HK-2 (cell line): ENCODE data around the gene JMJD4.

Source experiments
- DNase-seq: peaks from one replicate; pipeline ENCODE4 v3.0.0-alpha.2; 2018; ENCODE audit not compliant: unreplicated experiment

The JMJD4 gene, protein sequence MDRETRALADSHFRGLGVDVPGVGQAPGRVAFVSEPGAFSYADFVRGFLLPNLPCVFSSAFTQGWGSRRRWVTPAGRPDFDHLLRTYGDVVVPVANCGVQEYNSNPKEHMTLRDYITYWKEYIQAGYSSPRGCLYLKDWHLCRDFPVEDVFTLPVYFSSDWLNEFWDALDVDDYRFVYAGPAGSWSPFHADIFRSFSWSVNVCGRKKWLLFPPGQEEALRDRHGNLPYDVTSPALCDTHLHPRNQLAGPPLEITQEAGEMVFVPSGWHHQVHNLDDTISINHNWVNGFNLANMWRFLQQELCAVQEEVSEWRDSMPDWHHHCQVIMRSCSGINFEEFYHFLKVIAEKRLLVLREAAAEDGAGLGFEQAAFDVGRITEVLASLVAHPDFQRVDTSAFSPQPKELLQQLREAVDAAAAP

DNA sequence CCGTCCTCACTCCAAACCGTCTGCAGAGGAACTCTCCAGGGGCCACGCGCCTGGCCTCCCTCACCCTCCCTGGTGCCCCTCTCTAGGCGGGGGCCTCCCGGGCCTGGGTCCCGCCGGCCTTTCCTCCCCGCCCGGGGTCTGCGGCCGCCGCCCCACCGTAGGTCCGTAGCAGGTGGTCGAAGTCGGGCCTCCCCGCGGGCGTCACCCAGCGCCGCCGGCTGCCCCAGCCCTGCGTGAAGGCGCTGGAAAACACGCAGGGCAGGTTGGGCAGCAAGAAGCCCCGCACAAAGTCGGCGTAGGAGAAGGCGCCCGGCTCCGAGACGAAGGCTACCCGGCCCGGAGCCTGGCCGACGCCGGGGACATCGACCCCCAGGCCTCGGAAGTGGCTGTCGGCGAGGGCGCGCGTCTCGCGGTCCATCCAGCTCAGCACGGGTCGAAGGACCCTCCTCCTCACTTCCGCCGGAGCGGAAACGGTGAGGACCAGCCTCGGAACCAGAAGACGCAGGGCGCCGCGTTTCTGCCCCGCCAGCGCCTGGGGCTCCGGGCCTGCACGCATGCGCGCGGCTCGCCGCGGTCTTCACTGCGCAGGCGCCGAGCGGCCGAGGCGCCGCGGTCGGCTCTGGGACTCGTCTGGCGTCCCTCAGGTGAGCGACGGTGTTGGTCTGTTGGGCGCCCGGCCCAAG lies at the start of gene JMJD4, which contains the start of gene SNAP47:
JMJD4 (minus strand) TSS at position 447 of the 683 bp plus-strand sequence; CDS start at position 418, 29 bp downstream.
SNAP47 (plus strand) TSS at position 580 of the 683 bp plus-strand sequence. CDS start 12,302 bp downstream, outside the sequence.
- peak; percentile 98 for DNase-seq

DNA sequence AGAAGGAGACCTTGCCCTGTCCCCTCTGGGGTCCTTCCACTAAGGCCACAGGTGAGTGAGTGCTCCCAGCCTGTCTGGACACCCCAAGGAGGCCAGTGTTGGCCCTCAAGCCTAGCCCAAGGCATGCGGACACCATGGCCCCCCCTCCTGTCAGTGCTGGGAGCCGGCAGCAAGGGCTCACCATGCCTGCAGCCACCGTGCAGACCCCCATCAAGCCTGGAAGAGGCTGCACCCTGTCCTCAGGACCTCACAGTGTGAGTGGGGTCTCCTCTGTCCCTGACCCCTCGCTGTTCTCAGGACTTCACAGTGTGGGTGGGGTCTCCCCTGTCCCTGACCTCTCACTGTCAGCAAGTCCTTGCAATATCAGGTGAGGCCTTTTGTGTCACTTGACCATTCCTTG lies 47.1 kb upstream of the JMJD4 start:
- no peak for DNase-seq

DNA sequence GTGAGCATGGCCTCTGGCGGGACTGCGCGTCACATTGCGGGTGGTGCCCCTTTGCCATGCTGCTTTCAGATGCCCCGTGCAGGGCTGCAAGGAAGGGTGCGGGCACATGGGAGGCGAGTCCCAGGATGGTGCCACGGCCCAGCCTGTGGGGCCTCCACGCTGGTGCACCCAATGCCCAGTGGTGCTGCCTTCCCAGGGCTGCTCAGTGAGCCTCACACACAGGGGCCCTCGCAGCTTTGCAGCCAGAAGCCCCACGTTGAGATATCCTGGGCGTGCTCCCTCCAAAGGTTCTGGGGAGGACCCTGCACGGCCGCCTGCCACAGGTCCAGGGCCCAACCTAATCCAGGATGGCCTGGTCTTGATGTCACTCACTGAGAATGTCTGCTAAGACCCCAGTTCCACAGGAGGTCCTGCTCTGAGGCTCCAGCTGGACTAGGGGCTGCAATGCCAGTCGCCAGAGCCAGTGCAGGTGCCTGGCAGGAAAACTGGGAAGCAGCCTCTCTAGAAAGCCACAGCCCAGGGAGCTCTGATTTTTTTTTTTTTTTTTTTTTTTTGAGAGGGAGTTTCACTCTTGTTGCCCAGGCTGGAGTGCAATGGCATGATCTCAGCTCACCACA lies 46.3 kb upstream of the JMJD4 start:
- DNase-seq, result no peak

- DNase-seq, result no peak
Measured at GRCh38 chr1:227780101-227781044, 45.3 kb upstream of the JMJD4 start.

GRCh38 chr1:227779685-227780084 lies 44.6 kb upstream of the JMJD4 start:
- no peak for DNase-seq

DNA sequence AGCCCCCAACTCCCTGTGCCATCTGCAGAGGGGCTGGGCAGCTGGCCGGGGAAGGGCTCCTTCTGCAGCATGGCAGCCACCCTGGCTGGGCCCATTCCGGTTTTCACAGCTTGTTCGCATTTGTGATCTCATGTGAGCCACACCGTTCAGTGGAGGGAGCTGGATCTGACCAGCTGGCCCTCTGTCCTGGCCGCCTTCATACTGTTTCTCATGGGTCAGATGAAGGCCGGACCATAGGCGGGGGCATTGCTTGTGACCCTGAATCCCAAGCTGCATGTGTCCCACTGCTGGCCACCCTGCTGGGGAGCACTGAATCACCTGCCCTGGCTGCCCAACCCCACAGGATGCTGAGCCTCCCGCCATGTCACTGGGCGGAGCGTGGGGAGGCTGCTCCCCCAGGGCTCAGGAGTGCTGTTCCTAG lies 43.9 kb upstream of the JMJD4 start:
- DNase-seq, result no peak

- DNase-seq, result no peak
Measured at GRCh38 chr1:227778401-227778947, 43.4 kb upstream of the JMJD4 start.

DNA sequence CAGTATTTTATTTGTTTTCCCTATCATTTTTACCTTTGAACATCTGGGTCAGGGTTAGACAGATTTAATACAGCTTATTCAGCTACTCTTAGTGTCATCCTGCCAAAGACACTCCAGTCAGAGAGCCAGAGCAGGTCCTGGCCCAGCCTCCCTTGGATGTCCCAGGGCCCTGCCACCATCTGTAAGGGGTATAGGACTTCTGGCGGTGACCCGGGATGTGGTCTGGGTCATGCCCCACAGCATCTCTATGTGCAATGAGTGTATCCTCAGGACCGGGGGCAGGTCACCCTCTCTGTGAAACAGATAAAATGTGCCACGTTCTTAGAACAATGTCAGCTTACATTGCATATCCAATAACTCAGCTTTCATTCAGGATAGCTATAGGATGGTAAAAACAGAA lies 42.5 kb upstream of the JMJD4 start:
- no peak for DNase-seq

DNA sequence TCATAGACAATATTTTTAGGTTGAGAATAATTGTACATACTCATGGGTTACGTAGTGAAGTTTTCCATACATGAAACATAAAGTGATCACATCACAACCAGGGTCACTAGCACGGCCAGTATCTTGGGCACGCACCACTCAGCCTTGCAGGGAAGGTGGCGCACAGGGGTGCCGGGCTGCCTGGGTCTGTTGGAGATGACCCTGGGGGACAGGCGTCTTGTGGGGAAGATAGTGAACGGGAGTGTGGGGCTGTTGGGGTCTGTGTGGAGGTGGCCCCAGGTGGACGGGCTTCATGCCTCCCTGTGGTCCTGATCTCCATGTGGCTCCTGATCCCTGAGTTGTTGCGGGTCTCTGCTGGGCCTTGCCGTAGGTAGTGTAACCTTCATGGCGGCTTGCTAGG lies 42.1 kb upstream of the JMJD4 start:
- no peak for DNase-seq

GRCh38 chr1:227776331-227776771 lies 41.2 kb upstream of the JMJD4 start:
- no peak for DNase-seq

DNA sequence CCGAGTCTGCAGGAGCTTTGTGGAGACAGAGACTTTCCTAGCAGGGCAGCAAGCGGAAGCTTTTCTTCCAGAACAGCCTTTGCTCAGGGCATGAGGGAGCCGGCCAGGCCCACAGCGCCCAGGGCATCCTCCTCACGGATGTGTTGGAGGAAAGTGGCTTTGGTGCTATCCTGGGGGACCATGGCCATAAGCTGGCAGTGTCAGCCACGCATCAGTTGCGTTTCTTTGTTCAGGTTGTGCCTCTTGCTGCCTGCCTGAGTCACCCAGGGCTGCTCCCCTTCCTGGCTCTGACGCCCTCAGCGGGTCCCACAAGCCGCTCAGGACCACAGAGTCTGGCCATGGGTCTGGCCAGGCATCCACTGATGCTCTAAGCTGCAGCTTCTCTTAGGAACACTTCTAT lies 40.7 kb upstream of the JMJD4 start:
- no peak for DNase-seq

DNA sequence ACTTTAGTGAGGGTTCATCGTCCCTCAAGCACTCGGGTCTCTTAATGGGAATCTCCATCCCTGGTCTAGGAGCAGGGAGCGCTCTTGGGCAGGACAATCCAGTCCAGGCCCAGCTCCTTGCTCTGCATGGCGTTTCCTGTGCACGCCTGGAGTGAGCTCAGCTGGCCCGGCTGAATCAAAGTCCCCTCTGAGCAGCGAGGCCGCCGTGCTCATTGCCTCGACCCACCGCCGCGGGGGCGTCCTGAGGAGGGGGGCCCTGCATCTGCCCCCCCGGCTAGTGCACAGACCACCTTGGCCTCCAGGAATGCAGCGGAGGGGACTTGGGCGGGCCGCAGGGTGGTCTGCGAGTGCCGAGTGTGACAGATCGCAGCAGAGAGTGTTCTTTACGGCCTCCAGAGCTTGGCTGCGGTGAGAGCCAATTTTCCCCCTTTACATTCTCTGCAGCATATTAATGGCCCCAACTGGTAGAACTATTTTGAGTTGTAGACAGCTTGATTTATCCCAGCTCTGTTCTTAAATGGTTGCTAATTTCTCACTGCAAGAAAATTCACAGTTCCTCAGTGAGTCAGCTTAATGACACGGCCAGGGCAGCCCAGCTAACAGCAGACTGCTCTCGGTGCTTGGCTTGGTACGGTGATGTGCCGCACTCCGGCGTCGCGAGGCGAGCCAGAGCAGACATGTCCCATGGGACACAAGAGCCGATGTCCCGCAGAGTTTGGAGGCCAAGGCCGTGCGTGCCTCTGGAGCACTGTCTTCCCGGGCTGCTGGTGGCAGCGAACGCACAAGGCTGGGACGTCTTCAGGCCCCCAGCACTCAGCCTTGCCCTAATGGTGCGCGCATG lies 39.9 kb upstream of the JMJD4 start:
- DNase-seq, result no peak

DNA sequence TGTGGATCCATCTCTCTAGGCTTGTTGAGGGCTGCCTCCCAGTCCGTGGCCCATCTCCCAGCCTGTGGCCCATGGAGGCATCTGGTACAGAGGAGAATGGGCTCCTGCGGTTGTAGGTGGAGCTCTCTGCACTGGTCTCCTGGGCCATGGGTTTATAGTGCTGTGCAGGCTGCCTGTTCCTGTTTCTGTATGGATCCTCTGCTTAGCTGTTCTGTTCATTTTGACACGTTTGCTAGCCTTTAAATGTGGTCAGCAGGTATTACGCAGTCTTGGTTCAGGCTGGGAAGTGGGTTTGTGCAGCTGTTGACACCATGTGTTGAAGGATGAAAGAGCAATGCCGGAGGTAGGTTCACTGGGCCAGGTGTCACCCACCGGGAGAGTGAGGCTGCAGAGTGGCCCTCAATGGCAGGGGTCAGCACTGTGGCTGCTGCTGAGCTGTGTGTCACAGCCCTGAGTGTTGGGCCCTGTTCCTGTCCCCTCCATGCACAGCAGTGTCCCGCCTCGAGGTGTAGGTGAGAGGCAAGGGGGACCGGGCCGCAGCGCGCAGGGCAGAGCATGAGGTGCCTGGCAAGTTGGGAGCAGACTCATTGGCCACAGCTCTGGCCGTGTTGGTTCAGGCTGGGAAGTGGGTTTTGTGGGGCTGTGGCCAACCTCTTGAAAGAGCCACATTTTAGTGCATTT lies 39.1 kb upstream of the JMJD4 start:
- DNase-seq, result no peak

GRCh38 chr1:227773558-227773957 lies 38.5 kb upstream of the JMJD4 start:
- no peak for DNase-seq

DNA sequence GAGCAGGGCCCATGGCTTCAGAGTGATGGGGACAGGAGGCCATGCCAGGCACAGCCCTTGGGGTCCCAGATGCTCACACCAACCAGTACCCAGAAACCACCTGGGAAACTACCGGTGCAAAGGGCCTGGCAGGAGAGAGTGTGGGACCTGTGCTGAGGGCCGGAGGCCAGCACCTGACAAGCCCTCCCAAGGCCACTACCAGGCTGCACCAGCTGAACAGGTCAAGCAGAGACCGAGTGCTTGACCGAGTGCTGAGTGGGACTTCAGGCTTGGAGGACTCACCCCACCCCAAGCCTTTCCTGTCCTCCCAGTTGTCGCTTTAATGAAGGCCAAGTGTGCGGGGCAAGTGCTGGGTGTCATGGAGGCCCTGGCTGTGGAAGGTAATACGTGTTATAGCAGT lies 36.7 kb upstream of the JMJD4 start:
- DNase-seq, result no peak

- no peak for DNase-seq
Measured at GRCh38 chr1:227771326-227771725, 36.2 kb upstream of the JMJD4 start.

- no peak for DNase-seq
Measured at GRCh38 chr1:227770812-227771211, 35.7 kb upstream of the JMJD4 start.

DNA sequence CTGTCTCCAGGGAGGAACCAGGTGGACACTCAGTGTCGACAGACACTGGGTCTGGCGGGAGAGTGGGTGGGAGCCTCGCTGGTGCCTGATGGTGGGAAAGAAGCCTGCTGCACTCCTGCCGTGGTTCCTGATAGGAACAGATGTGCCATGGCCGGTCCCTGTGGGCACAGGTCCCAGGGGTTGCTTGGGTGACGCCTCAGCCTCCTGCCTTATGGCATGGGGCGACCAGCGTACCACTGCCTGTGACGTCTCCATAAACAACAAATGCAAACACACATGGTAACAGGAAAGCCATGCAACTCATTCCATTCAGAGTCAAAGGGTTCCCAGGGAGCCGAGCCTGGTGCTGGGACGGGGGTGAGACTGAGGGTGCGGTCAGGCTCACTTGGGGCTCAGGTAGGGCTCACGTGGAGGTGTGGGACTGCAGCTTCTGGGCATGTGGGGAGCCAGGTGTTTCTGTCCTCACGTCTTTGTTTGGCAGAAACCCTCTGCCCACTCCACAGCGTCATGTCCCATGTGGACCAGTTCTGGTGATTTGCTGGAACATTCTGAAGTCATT lies 34.9 kb upstream of the JMJD4 start:
- no peak for DNase-seq
